K562 (cell line): ENCODE results near the gene NKD1. TPM values are rescaled to one million over a fixed set of nuclear protein-coding genes. Genes with fewer than 3 reads are reported as not detected.

Source experiments
- ATAC-seq: fragments of 200-7000 bp; cut with Tn5 transposase; 3 replicates; pipeline ENCODE4 v1.9.1; 2020; ENCODE audit warnings: moderate library complexity
- BruUV-seq: library from RNA; stranded (reverse); fragments of 400-500 nt; replicated peaks from 2 replicates; lab custom pipeline; 2021; lab: Mats Ljungman, UMichigan
- CTCF ChIA-PET: fragments of 300-600 bp; formaldehyde crosslinking; extraction: SDS; loops from one replicate; lab custom pipeline; 2021; ENCODE audit warnings: low intra/inter-chr PET ratio; lab: Yijun Ruan, JAX
- POLR2A ChIA-PET: fragments of 300-600, 350-650 bp; sonication (Branson Sonifier 250); formaldehyde crosslinking; extraction: SDS; loops from one replicate; lab custom pipeline; 2021; ENCODE audit warnings: antibody characterized with exemption, inconsistent platforms; lab: Yijun Ruan, JAX
- DNase-seq, 4 experiments: peaks; one replicate each; pipeline versions ENCODE4 v3.0.0 to v3.0.0-alpha.2; 2011 to 2018; ENCODE audit warnings: low spot score in 3 of 4, mixed read lengths in 3 of 4; ENCODE audit errors: extremely low read depth in 1 of 4
- FAIRE-seq: peaks from 2 replicates; lab custom pipeline; 2011; peaks lifted over from hg19 to GRCh38; lab: Jason Lieb, UNC
- H2AFZ ChIP-seq: 2 replicates; pipeline ENCODE4 v1.6.0; 2011; ENCODE audit warnings: low read depth, low read length, control low read depth, inconsistent platforms
- H3K27ac ChIP-seq: fragments of 200-600 bp; 3 replicates; pipeline ENCODE4 v1.8.0; 2011; ENCODE audit warnings: low read depth, mild to moderate bottlenecking, control low read depth, inconsistent platforms, low read length, moderate library complexity, mixed read lengths; ENCODE audit errors: extremely low read depth
- H3K27me3 ChIP-seq, 2 experiments: fragments of 300-600 bp in 1 of 2; 2 replicates in 1 of 2; 3 replicates in 1 of 2; pipeline versions ENCODE4 v1.6.0 to v1.8.0; 2011; ENCODE audit warnings: inconsistent platforms in 2 of 2, low read length in 2 of 2, mild to moderate bottlenecking in 1 of 2, mixed read lengths in 1 of 2, moderate library complexity in 1 of 2; ENCODE audit not compliant: control insufficient read depth in 2 of 2, insufficient read depth in 2 of 2
- H3K36me3 ChIP-seq: fragments of 300-600 bp; 3 replicates; pipeline ENCODE4 v1.8.0; 2011; ENCODE audit warnings: mild to moderate bottlenecking, low read length, inconsistent platforms; ENCODE audit not compliant: control insufficient read depth, insufficient read depth
- H3K4me1 ChIP-seq, 2 experiments: fragments of 200-600 bp in 1 of 2; replicated peaks in 1 of 2; 2 replicates in 1 of 2; 3 replicates in 1 of 2; pipeline versions ENCODE4 v1.5.1 to v1.8.0; 2011; ENCODE audit warnings: inconsistent platforms in 2 of 2, low read length in 2 of 2, mild to moderate bottlenecking in 1 of 2, mixed read lengths in 1 of 2, moderate library complexity in 1 of 2; ENCODE audit not compliant: control insufficient read depth in 2 of 2, insufficient read depth in 2 of 2
- H3K4me2 ChIP-seq: 2 replicates; pipeline ENCODE4 v1.6.1; 2011; ENCODE audit warnings: low read length, control low read depth, inconsistent platforms, mixed read lengths; ENCODE audit not compliant: insufficient read depth
- H3K4me3 ChIP-seq: fragments of 200-600 bp; sonication (generic), shearing (Covaris generic); 2 replicates; pipeline ENCODE4 v1.5.1; 2016; ENCODE audit warnings: control low read depth, inconsistent platforms
- H3K79me2 ChIP-seq: fragments of 200-600 bp; 3 replicates; pipeline ENCODE4 v1.8.0; 2011; ENCODE audit warnings: low read length, inconsistent platforms; ENCODE audit not compliant: control insufficient read depth, insufficient read depth
- H3K9ac ChIP-seq, 2 experiments: 2 replicates each; pipeline versions ENCODE4 v1.6.0 to v1.6.1; 2011; ENCODE audit warnings: low read depth in 2 of 2, low read length in 2 of 2, control low read depth in 1 of 2, inconsistent platforms in 1 of 2, mild to moderate bottlenecking in 1 of 2, mixed read lengths in 1 of 2; ENCODE audit not compliant: insufficient read depth in 1 of 2
- H3K9me1 ChIP-seq: one replicate; pipeline ENCODE4 v1.6.0; 2011; ENCODE audit warnings: inconsistent platforms, mild to moderate bottlenecking, low read length, moderate library complexity; ENCODE audit not compliant: control insufficient read depth, insufficient read depth
- H3K9me3 ChIP-seq: replicated peaks from 2 replicates; pipeline ENCODE4 v1.5.1; 2011; ENCODE audit warnings: low read depth, low read length, inconsistent platforms; ENCODE audit not compliant: control insufficient read depth, insufficient read depth
- H4K20me1 ChIP-seq: replicated peaks from 2 replicates; pipeline ENCODE4 v1.6.1; 2011; ENCODE audit warnings: low read length, inconsistent platforms, mixed read lengths; ENCODE audit not compliant: control insufficient read depth, insufficient read depth
- PCBP1 ChIP-seq: fragments of 200-400 bp; formaldehyde crosslinking; IDR thresholded peaks from 2 replicates; pipeline ENCODE4 v1.6.1; 2018; ENCODE audit warnings: mild to moderate bottlenecking, low read depth, low read length; ENCODE audit not compliant: poor library complexity, severe bottlenecking
- ZNF785 ChIP-seq: fragments of 250-450 bp; sonication (Bioruptor Pico); IDR thresholded peaks from 2 replicates; pipeline ENCODE4 v1.4.0; 2020; ENCODE audit warnings: mild to moderate bottlenecking
- WGBS: fragments of 100-300 bp; shearing (Covaris generic); methylation state at CpG from one replicate; pipeline ENCODE4 v1.1.6; 2016; ENCODE audit warnings: low coverage, mixed read lengths; ENCODE audit not compliant: insufficient coverage; ENCODE audit errors: missing lambda C conversion rate; 5-methylcytosine and 5-hydroxymethylcytosine counted together
- in situ Hi-C: fragments of 300-500 bp; cut with MboI; formaldehyde crosslinking; loops from 4 replicates; pipeline ENCODE4 v1.15.0; 2018; ENCODE audit warnings: inconsistent platforms, mixed read lengths
- intact Hi-C: fragments of 100-400 bp; cut with micrococcal nuclease; formaldehyde crosslinking; loops from 2 replicates; pipeline ENCODE4 v1.14.2; 2022
- polyA plus RNA-seq, 8 experiments: library from polyadenylated mRNA; depleted of rRNA in 4 of 8; stranded (reverse) in 5 of 8; unstranded in 3 of 8; fragments of >200 nt; fragmentation: Nextera tagmentation in 2 of 8; fragmentation: Illumina TruSeq in 1 of 8; extraction: Ambion mirVana in 2 of 8; extraction: Trizol in 1 of 8; gene quantifications; 2 replicates each; pipeline versions ENCODE4 v1.2.1 to v1.2.3, GENCODE V29; 2011 to 2014; ENCODE audit warnings: inconsistent platforms in 1 of 8, missing spikeins in 1 of 8
- total RNA-seq, 7 experiments: library from RNA; depleted of rRNA in 6 of 7; stranded (reverse); fragments of >200 nt in 6 of 7; fragmentation: Illumina TruSeq in 2 of 7; extraction: Trizol in 2 of 7; gene quantifications; 2 replicates each; pipeline versions ENCODE4 v1.2.1 to v1.2.3, GENCODE V29; 2011 to 2021; ENCODE audit warnings: low replicate concordance in 1 of 7
- TF ChIP-seq, protein P1 (sequence below): sonication (generic); formaldehyde crosslinking; IDR thresholded peaks from 2 replicates; pipeline ENCODE4 v1.8.0; 2022; ENCODE audit warnings: missing genetic modification reagents, mild to moderate bottlenecking, borderline replicate concordance
- TF ChIP-seq, protein P2 (sequence below): sonication (generic); formaldehyde crosslinking; IDR thresholded peaks from 2 replicates; pipeline ENCODE4 v1.8.0; 2022; ENCODE audit warnings: mild to moderate bottlenecking, missing genetic modification reagents
- TF ChIP-seq, protein P3 (sequence below): fragments of 250-450 bp; sonication (Bioruptor Pico); IDR thresholded peaks from 2 replicates; pipeline ENCODE4 v1.4.0; 2020; ENCODE audit warnings: mild to moderate bottlenecking, moderate library complexity

The NKD1 gene
- total and polyA plus RNA-seq, 9 of the 15 experiments (the other 6 are each of a cell fraction or from before 2014, with no cell fraction given) = under 0.01 to 0.24 (median 0.04) TPM; not detected in 2

DNA sequence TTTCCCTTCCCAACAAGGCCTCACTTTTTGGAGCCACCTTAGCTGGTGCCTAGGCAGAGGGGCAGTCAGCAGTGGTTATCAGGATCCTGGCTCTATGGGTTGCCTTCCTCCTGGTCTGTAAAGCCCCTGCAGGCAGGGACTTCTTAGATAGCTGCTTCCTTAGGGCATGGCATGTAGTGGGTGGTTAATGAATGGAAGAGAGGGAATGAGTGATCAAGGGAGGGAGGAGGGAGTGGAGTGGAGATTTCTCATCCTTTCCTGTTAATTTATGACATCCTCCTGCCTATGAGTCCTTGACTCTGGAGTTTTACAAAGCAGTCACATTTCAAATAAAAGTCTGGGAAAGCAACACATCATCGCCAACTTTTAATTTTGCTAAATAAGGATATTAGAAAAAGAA lies 92.2 kb downstream of the NKD1 start (continued):
- TF ChIP-seq, protein P1, sequence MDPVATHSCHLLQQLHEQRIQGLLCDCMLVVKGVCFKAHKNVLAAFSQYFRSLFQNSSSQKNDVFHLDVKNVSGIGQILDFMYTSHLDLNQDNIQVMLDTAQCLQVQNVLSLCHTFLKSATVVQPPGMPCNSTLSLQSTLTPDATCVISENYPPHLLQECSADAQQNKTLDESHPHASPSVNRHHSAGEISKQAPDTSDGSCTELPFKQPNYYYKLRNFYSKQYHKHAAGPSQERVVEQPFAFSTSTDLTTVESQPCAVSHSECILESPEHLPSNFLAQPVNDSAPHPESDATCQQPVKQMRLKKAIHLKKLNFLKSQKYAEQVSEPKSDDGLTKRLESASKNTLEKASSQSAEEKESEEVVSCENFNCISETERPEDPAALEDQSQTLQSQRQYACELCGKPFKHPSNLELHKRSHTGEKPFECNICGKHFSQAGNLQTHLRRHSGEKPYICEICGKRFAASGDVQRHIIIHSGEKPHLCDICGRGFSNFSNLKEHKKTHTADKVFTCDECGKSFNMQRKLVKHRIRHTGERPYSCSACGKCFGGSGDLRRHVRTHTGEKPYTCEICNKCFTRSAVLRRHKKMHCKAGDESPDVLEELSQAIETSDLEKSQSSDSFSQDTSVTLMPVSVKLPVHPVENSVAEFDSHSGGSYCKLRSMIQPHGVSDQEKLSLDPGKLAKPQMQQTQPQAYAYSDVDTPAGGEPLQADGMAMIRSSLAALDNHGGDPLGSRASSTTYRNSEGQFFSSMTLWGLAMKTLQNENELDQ (CRISPR knock-in tag) = no peak
- TF ChIP-seq, protein P2, sequence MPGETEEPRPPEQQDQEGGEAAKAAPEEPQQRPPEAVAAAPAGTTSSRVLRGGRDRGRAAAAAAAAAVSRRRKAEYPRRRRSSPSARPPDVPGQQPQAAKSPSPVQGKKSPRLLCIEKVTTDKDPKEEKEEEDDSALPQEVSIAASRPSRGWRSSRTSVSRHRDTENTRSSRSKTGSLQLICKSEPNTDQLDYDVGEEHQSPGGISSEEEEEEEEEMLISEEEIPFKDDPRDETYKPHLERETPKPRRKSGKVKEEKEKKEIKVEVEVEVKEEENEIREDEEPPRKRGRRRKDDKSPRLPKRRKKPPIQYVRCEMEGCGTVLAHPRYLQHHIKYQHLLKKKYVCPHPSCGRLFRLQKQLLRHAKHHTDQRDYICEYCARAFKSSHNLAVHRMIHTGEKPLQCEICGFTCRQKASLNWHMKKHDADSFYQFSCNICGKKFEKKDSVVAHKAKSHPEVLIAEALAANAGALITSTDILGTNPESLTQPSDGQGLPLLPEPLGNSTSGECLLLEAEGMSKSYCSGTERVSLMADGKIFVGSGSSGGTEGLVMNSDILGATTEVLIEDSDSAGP = no peak
- no peak for TF ChIP-seq PCBP1

DNA sequence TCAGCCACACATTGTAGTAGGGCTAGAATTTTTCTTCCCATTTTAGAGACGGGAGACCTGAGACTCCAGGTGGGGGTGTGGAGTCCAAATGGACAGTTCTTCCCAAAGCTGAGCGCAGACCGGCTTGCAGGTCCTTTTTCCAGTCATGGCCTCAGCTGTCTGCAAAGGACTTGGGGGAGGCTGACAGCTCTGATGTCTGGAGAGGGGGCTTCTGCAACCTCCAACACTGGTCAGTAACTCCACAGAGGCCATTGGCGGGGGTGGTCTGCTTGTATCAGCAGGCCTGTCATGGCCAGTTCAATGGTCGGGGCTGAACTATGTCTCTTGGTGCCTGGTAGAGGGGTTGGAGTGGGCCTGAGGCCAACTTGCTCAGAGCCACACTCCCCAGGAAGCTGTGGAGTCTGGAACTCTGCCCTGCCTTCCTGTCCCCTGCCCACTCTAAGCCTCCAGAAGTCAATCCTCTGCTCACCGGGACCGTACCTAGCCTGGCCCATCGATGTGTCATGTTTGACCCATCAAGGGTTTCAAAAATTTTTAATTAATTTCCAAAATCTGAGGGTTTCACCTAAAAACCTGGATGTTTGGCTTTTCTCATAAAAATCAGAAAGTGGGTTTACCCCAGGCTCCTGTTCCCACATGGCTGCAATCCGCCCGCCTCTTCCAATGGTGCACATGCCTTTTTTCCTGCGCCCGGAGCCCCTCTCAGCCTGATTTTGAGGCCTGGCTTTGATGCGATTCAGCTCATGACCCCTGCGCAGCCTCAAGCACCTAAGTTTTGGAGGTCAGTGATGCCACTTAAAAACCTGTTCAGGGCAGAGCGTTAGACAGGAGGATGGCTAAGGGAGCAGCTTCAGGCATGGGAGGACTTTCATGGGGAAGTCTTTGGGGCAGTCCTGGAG lies 93.0 kb downstream of the NKD1 start:
- H3K36me3 ChIP-seq = no peaks in the 10 kb centered on the region
- no peaks in the 10 kb centered on the region for H3K9me1 ChIP-seq
- H3K4me1 ChIP-seq = no peaks in the 10 kb centered on the region
- WGBS = 0% methylated on average over 15 of the region's 15 CpGs
- ChIA-PET CTCF (no interaction called here), POLR2A (no interaction called here)
- H3K79me2 ChIP-seq = no peaks in the 10 kb centered on the region
- H4K20me1 ChIP-seq = 0 out of 2 replicates have a peak, but pooled peaks cover 5% of the 10 kb centered on the region
- H3K4me3 ChIP-seq = no peak overlapping the region
- no TSS peak for BruUV-seq
- H3K27ac ChIP-seq = no peak overlapping the region
- H3K9ac ChIP-seq = no peak overlapping the region
- H3K4me2 ChIP-seq = no peak overlapping the region
- no peaks in the 10 kb centered on the region for H3K9me3 ChIP-seq
- H3K27me3 ChIP-seq = peaks cover 8 to 43% of the 10 kb centered on the region in 2 experiments
- intact Hi-C loops (no loop called here), in situ Hi-C loops (no loop called here)
- no peak for FAIRE-seq
- no peak for ATAC-seq
- DNase-seq = no peak
- no peak overlapping the region for H2AFZ ChIP-seq
- no peak for TF ChIP-seq ZNF785
- TF ChIP-seq, protein P3, sequence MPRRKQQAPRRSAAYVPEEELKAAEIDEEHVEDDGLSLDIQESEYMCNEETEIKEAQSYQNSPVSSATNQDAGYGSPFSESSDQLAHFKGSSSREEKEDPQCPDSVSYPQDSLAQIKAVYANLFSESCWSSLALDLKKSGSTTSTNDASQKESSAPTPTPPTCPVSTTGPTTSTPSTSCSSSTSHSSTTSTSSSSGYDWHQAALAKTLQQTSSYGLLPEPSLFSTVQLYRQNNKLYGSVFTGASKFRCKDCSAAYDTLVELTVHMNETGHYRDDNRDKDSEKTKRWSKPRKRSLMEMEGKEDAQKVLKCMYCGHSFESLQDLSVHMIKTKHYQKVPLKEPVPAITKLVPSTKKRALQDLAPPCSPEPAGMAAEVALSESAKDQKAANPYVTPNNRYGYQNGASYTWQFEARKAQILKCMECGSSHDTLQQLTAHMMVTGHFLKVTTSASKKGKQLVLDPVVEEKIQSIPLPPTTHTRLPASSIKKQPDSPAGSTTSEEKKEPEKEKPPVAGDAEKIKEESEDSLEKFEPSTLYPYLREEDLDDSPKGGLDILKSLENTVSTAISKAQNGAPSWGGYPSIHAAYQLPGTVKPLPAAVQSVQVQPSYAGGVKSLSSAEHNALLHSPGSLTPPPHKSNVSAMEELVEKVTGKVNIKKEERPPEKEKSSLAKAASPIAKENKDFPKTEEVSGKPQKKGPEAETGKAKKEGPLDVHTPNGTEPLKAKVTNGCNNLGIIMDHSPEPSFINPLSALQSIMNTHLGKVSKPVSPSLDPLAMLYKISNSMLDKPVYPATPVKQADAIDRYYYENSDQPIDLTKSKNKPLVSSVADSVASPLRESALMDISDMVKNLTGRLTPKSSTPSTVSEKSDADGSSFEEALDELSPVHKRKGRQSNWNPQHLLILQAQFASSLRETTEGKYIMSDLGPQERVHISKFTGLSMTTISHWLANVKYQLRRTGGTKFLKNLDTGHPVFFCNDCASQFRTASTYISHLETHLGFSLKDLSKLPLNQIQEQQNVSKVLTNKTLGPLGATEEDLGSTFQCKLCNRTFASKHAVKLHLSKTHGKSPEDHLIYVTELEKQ (CRISPR knock-in tag) = no peak
